GM12873 (cell line): Measurements from ENCODE around the gene C10orf88.

Source experiments
- CTCF ChIP-seq: IDR thresholded peaks from 2 replicates; pipeline ENCODE4 v1.5.1; 2012; ENCODE audit warnings: low read depth, mild to moderate bottlenecking, moderate library complexity, low read length, control low read depth; ENCODE audit not compliant: insufficient read depth; ENCODE audit errors: missing control alignments

Gene C10orf88

GRCh38 chr10:122957474-122957873 is 3.4 kb upstream of the C10orf88 start:
- no peak for TF ChIP-seq CTCF

GRCh38 chr10:122955892-122956291 is 1.9 kb upstream of the C10orf88 start:
- no peak for TF ChIP-seq CTCF

GRCh38 chr10:122954731-122955050 is 664 bp upstream of the C10orf88 start:
- TF ChIP-seq CTCF: no peak

- no peak for TF ChIP-seq CTCF
Observed at GRCh38 chr10:122949296-122949695, 4.7 kb downstream of the C10orf88 start.

GRCh38 chr10:122939856-122940543 is 14.0 kb downstream of the C10orf88 start:
- no peak for TF ChIP-seq CTCF

GRCh38 chr10:122939133-122939855 is 14.7 kb downstream of the C10orf88 start:
- TF ChIP-seq CTCF: no peak

- no peak for TF ChIP-seq CTCF
Observed at GRCh38 chr10:122931088-122931906, 22.7 kb downstream of the C10orf88 start.
